Retinal pigment epithelial cell (primary cell): ENCODE measurements around the gene WDR12.
"Not testable (repeated sequence)": the region's sequence is repeated elsewhere in the genome, so short reads cannot be mapped to it uniquely, and the experiment has no call there.

ENCODE experiments used
- DNase-seq: peaks from one replicate; pipeline ENCODE4 v3.0.0-alpha.2; 2010; ENCODE audit warnings: low read depth
- H3K4me3 ChIP-seq: 2 replicates; pipeline ENCODE4 v1.5.1; 2011; ENCODE audit warnings: mild to moderate bottlenecking, low read length, control low read depth, moderate library complexity
- TF ChIP-seq, protein P1 (sequence below): conservative IDR thresholded peaks from 2 replicates; pipeline ENCODE4 v1.5.1; 2011; ENCODE audit warnings: low read depth, low read length, control low read depth, inconsistent platforms

The WDR12 gene

GRCh38 chr2:202941771-202942170 is 30.3 kb upstream of the WDR12 start:
- DNase-seq = no peak
- TF ChIP-seq, protein P1, sequence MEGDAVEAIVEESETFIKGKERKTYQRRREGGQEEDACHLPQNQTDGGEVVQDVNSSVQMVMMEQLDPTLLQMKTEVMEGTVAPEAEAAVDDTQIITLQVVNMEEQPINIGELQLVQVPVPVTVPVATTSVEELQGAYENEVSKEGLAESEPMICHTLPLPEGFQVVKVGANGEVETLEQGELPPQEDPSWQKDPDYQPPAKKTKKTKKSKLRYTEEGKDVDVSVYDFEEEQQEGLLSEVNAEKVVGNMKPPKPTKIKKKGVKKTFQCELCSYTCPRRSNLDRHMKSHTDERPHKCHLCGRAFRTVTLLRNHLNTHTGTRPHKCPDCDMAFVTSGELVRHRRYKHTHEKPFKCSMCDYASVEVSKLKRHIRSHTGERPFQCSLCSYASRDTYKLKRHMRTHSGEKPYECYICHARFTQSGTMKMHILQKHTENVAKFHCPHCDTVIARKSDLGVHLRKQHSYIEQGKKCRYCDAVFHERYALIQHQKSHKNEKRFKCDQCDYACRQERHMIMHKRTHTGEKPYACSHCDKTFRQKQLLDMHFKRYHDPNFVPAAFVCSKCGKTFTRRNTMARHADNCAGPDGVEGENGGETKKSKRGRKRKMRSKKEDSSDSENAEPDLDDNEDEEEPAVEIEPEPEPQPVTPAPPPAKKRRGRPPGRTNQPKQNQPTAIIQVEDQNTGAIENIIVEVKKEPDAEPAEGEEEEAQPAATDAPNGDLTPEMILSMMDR = no peak
- no peak overlapping the region for H3K4me3 ChIP-seq

GRCh38 chr2:202938960-202939359 is 27.5 kb upstream of the WDR12 start:
- no peak overlapping the region for H3K4me3 ChIP-seq
- DNase-seq = no peak
- TF ChIP-seq, protein P1 = no peak

DNA sequence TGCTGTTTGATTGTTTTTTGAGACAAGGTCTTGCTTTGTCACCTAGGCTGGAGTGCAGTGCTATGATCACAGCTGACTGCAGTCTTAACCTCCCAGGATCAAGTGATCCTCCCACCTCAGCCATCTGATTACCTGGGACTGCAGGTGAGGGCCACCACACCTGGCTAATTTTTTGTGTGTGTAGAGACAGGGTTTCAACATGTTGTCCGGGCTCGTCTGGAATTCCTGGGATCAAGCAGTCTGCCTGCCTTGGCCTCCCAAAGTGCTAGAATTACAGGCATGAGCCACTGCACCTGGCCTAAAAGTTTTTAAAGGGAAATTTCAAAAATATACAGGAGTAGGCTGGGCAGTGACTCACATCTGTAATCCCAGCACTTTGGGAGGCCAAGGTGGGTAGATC is 23.0 kb upstream of the WDR12 start:
- TF ChIP-seq, protein P1 = no peak
- no peak overlapping the region for H3K4me3 ChIP-seq
- no peak for DNase-seq

DNA sequence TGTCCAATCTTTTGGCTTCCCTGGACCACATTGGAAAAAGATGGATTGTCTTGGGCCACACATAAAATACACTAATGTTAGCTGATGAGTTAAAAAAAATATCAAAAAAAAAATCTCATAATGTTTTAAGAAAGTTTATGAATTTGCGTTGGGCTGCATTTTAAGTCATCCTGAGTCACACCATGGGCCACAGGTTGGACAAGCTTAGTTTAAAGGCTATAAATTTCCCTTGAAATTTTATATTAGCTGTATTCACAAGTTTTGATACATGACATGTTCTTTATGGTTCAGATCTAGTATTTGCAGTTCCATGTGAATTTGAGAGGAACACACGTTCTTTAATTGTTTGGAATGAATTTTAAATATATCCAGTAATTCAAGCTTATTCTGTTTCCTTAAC is 22.5 kb upstream of the WDR12 start:
- TF ChIP-seq, protein P1 = no peak
- DNase-seq = no peak
- no peak overlapping the region for H3K4me3 ChIP-seq

DNA sequence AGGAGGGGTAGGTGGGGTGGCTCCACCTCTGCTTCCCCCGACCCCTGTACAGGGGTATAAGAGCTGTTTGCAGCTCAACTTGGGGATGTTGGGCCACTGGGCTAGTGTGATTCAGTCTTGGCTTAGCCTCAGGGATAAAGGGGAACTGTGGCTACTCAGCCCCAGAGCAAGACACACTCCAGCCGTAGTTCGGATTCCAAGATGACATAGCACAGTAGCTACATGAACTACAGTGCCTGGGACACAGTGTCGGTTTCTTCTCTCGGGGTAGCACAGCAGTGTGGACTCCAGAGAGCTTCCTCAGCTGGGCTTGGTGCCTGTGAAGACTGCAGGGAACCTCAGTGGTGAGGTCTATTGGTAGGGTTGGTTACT is 21.7 kb upstream of the WDR12 start:
- TF ChIP-seq, protein P1 = no peak
- DNase-seq = no peak
- no peak overlapping the region for H3K4me3 ChIP-seq

DNA sequence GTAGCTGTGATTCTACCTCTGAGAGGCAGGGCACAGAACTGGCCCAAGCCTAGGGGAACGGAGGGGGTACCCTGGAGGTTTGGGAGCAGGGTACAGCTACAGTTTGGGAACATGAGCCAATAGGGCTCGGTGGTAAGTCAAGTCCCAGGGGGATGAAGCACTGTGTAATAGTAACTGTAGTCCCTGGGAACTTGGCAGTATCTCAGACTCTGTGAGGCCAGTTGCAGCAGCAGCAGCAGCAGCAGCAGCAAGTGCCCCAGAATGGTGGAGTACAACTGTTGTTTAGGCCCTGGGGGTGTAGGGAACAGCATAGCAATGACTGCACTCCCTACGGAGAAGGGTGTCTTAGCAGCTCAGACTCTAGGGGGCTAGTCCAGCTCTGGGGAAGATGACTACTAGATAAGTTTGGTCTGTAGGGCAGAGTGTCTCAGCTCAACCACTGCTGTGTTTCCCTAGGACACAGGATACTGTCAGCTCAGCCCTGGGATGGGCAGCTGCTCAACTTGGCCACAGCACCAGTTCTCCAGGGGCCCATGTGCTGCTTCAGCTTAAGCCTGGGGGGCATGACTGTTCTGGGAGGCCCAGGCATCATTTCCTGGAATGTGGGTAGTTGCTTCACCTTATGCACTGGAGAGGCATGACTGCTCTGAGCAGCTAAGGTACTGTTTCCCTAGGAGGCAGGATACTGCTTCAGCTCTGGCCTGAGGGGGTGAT is 21.1 kb upstream of the WDR12 start:
- no peak overlapping the region for H3K4me3 ChIP-seq
- no peak for DNase-seq
- TF ChIP-seq, protein P1 = no peak

GRCh38 chr2:202918860-202919259 is 7.4 kb upstream of the WDR12 start:
- no peak for DNase-seq
- H3K4me3 ChIP-seq = no peak overlapping the region
- TF ChIP-seq, protein P1 = no peak

GRCh38 chr2:202912342-202913201 is 1.1 kb upstream of the WDR12 start:
- DNase-seq = not testable (repeated sequence)

More at GRCh38 chr2:202912342-202913201, 1.1 kb upstream of the WDR12 start:
- peak overlapping the region; percentile 94 for H3K4me3 ChIP-seq
